ENCODE results near the gene PUSL1. TPM values are rescaled to one million over a fixed set of nuclear protein-coding genes. Genes with fewer than 3 reads are reported as not detected.

PUSL1 gene
- polyA plus RNA-seq, 1 experiment: 9.6 TPM

- TF ChIP-seq, protein P1, sequence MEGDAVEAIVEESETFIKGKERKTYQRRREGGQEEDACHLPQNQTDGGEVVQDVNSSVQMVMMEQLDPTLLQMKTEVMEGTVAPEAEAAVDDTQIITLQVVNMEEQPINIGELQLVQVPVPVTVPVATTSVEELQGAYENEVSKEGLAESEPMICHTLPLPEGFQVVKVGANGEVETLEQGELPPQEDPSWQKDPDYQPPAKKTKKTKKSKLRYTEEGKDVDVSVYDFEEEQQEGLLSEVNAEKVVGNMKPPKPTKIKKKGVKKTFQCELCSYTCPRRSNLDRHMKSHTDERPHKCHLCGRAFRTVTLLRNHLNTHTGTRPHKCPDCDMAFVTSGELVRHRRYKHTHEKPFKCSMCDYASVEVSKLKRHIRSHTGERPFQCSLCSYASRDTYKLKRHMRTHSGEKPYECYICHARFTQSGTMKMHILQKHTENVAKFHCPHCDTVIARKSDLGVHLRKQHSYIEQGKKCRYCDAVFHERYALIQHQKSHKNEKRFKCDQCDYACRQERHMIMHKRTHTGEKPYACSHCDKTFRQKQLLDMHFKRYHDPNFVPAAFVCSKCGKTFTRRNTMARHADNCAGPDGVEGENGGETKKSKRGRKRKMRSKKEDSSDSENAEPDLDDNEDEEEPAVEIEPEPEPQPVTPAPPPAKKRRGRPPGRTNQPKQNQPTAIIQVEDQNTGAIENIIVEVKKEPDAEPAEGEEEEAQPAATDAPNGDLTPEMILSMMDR (IDR thresholded peaks at IDR 0.05; ENCODE audit: low read depth, low read length): no peak
- no peak overlapping the region for H3K4me3 ChIP-seq (ENCODE audit: low read depth, low read length)
- DNase-seq (ENCODE audit: low read depth, low spot score): no peak
- H3K9me3 ChIP-seq (ENCODE audit: control insufficient read depth, insufficient read depth, low read length): peaks cover 8% of the 10 kb centered on the region; the same call in 1 of the 2 replicates
- ChIA-PET CTCF (no interaction called here), POLR2A (interaction anchor here (0.7 kb wide), 1 partner anchor 203 kb away, joined by 5 read pairs; no protein-coding TSS in a partner anchor)
- H3K27me3 ChIP-seq (ENCODE audit: control insufficient read depth, insufficient read depth, low read length): no peaks in the 10 kb centered on the region
- H3K27ac ChIP-seq (ENCODE audit: low read depth, low read length): no peak overlapping the region
Measured at GRCh38 chr1:1282998-1283397, 25.4 kb upstream of the PUSL1 start.

DNA sequence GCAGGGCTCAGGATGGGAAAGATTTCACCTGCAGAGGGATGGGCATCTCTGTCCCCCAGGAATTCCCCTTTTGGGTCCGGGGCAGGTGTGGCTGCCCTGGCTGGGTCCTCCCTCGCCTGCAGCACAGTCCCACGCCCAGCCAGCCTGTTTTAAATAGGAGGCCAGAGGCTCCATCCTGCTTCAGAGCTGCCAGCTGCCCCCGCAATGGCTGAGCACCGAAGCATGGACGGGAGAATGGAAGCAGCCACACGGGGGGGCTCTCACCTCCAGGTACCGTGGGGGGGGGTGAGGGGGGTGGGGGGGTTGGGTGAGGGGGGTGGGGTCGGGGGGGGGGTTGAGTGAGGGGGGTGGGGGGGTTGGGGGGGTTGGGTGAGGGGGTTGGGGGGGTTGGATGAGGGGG is 24.6 kb upstream of the PUSL1 start:
- ChIA-PET CTCF (interaction anchor here (1.2 kb wide), 1 partner anchor 162 kb away, joined by 3 read pairs; no protein-coding TSS in a partner anchor), POLR2A (interaction anchor here (1.4 kb wide), 1 partner anchor 10 kb away, joined by 3 read pairs; the partner anchor contains the start of gene UBE2J2)
- Histone ChIP-seq H3K27ac (ENCODE audit: low read depth, low read length) (no peak overlapping the region), H3K9me3 (ENCODE audit: control insufficient read depth, insufficient read depth, low read length) (peaks cover 14% of the 10 kb centered on the region; the same call in 1 of the 2 replicates), H3K4me3 (ENCODE audit: low read depth, low read length) (no peak overlapping the region), H3K27me3 (ENCODE audit: control insufficient read depth, insufficient read depth, low read length) (no peaks in the 10 kb centered on the region)
- no peak for DNase-seq (ENCODE audit: low read depth, low spot score)
- TF ChIP-seq, protein P1 (IDR thresholded peaks at IDR 0.05; ENCODE audit: low read depth, low read length): no peak

DNA sequence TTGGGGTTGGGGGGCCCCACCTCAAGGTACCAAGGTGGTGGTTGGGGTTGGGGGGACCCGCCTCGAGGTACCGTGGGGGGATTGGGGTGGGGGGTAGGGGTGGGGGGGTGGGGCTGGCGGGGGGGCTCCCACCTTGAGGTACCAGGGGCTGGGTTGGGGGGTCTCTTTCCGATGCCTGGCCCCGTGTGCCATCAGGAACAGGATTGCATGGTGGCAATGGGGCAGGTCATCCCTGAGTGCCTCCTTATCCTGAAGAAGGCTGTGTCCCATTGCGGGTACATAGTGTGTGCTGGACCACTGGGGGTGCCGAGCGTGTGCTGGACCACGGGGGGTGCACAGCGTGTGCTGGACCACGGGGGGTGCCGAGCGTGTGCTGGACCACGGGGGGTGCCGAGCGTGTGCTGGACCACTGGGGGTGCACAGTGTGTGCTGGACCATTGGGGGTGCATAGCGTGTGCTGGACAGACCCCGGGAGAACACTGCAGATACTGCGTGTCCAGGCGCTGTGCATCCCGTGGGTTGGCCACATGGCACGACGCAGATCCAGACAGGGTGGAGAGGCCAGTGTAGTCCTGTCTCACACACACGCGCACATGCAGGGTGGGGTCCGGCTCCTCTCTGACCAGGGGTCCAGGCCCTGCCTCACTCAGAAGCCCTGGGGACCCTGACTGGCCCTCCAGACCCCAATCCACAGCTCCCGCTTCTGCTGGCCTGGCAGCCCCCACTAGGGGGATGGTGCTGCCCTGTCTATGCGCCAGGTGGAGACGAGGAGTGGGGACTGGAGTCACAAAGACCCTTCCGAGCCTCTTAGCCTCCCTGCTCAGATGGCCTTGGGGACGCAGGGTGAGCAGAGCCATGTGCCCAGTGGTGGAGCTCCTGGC is 23.9 kb upstream of the PUSL1 start:
- H3K4me3 ChIP-seq (ENCODE audit: low read depth, low read length): no peak overlapping the region
- no peaks in the 10 kb centered on the region for H3K27me3 ChIP-seq (ENCODE audit: control insufficient read depth, insufficient read depth, low read length)
- no peak overlapping the region for H3K27ac ChIP-seq (ENCODE audit: low read depth, low read length)
- H3K9me3 ChIP-seq (ENCODE audit: control insufficient read depth, insufficient read depth, low read length): peaks cover 14% of the 10 kb centered on the region; the same call in 1 of the 2 replicates
- TF ChIP-seq, protein P1 (IDR thresholded peaks at IDR 0.05; ENCODE audit: low read depth, low read length): no peak
- DNase-seq (ENCODE audit: low read depth, low spot score): no peak
- CTCF ChIA-PET: interaction anchor here (1.2 kb wide), 1 partner anchor 162 kb away, joined by 3 read pairs; no protein-coding TSS in a partner anchor
- POLR2A ChIA-PET: interaction anchor here (0.6 to 1.4 kb wide), 3 partner anchors 11 to 27 kb away, joined by 3 to 6 read pairs (median 3); partner anchors contain the start of gene UBE2J2

- ChIA-PET POLR2A (interaction anchor here (0.6 to 1.4 kb wide), 3 partner anchors 12 to 28 kb away, joined by 3 to 6 read pairs (median 3); partner anchors contain the start of gene UBE2J2), CTCF (interaction anchor here (1.2 kb wide), 1 partner anchor 163 kb away, joined by 3 read pairs; no protein-coding TSS in a partner anchor)
- H3K27ac ChIP-seq (ENCODE audit: low read depth, low read length): no peak overlapping the region
- DNase-seq (ENCODE audit: low read depth, low spot score): no peak
- H3K27me3 ChIP-seq (ENCODE audit: control insufficient read depth, insufficient read depth, low read length): no peaks in the 10 kb centered on the region
- TF ChIP-seq, protein P1 (IDR thresholded peaks at IDR 0.05; ENCODE audit: low read depth, low read length): no peak
- H3K9me3 ChIP-seq (ENCODE audit: control insufficient read depth, insufficient read depth, low read length): peaks cover 14% of the 10 kb centered on the region; the same call in 1 of the 2 replicates
- no peak overlapping the region for H3K4me3 ChIP-seq (ENCODE audit: low read depth, low read length)
Measured at GRCh38 chr1:1285102-1285571, 23.3 kb upstream of the PUSL1 start.

Data from AG04450 (cell line).